ENCODE data around the gene GRM8.

Gene GRM8

DNA sequence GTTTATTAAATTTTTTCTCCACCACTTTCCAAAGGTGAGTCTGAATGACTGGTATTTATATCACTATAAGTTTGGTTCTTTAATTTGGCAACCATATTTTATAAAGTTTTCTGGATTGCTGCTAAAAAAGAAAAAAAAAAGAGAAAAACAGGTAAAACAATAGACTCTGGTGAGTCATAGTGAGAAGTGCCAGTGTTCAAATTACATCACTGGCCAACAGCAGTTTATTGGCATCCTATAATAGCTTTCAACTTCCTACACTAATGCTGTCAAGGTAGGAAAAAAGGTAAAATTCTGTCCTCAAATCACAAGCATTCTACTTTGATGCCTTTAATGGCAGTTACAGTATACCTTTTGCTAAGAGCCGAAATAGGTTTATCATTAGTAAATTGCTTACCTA lies 808.8 kb downstream of the GRM8 start:
- no peak for DNase-seq

DNA sequence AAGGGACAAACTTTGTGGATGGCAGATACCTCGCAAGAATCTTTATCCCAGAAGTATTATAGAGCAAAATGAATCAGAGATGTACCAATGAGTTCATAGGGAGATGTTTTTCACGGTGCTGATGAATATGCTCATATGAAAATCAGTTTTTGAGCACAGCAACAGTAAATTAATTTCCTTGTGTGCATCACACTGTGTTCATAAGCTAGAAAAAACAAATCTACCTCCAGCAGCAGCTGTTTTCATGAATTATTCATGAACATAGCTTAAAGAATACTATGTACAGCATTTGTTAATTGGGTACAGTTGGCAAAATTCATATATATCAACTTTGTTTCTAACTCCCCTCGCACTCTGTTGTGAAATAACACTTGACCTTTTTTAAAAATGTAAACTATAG lies 809.8 kb downstream of the GRM8 start:
- no peak overlapping the region for H3K4me3 ChIP-seq (ENCODE audit: low read depth, low read length)
- no peaks in the 10 kb centered on the region for H3K36me3 ChIP-seq
- TF ChIP-seq, protein P1, sequence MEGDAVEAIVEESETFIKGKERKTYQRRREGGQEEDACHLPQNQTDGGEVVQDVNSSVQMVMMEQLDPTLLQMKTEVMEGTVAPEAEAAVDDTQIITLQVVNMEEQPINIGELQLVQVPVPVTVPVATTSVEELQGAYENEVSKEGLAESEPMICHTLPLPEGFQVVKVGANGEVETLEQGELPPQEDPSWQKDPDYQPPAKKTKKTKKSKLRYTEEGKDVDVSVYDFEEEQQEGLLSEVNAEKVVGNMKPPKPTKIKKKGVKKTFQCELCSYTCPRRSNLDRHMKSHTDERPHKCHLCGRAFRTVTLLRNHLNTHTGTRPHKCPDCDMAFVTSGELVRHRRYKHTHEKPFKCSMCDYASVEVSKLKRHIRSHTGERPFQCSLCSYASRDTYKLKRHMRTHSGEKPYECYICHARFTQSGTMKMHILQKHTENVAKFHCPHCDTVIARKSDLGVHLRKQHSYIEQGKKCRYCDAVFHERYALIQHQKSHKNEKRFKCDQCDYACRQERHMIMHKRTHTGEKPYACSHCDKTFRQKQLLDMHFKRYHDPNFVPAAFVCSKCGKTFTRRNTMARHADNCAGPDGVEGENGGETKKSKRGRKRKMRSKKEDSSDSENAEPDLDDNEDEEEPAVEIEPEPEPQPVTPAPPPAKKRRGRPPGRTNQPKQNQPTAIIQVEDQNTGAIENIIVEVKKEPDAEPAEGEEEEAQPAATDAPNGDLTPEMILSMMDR (IDR thresholded peaks at IDR 0.05; ENCODE audit: low read depth, low read length) = no peak
- H3K9me3 ChIP-seq = no peaks in the 10 kb centered on the region
- H3K27me3 ChIP-seq = no peaks in the 10 kb centered on the region
- H3K4me1 ChIP-seq = no peaks in the 10 kb centered on the region
- DNase-seq = no peak

More for the DNA sequence above, 808.8 kb downstream of the GRM8 start:
- TF ChIP-seq, protein P1 (IDR thresholded peaks at IDR 0.05; ENCODE audit: low read depth, low read length) = no peak
- Histone ChIP-seq H3K9me3 (no peaks in the 10 kb centered on the region), H3K36me3 (no peaks in the 10 kb centered on the region), H3K4me1 (no peaks in the 10 kb centered on the region), H3K27me3 (no peaks in the 10 kb centered on the region), H3K4me3 (ENCODE audit: low read depth, low read length) (no peak overlapping the region)

DNA sequence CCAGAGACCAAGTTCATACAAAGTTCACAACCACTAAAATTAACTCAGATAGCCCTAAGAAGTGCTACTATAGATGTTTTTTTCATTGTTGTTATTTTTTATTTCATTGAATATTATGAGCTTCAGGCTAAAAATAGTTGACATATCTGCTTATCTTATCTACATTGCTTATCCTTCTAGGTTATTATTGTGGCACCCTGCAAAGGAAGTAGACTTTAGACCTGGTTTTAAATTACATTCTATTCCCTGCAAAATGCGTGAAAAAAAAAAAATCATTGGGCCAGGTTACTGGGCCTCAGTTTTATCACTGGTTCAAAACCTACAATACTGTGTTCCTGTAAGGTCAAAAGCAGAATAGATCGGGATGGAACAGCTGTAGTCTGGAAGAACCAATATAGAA lies 811.0 kb downstream of the GRM8 start:
- Histone ChIP-seq H3K27me3 (no peaks in the 10 kb centered on the region), H3K4me3 (ENCODE audit: low read depth, low read length) (no peak overlapping the region), H3K4me1 (no peaks in the 10 kb centered on the region), H3K36me3 (no peaks in the 10 kb centered on the region), H3K9me3 (no peaks in the 10 kb centered on the region)
- no peak for DNase-seq
- TF ChIP-seq, protein P1 (IDR thresholded peaks at IDR 0.05; ENCODE audit: low read depth, low read length) = no peak

DNA sequence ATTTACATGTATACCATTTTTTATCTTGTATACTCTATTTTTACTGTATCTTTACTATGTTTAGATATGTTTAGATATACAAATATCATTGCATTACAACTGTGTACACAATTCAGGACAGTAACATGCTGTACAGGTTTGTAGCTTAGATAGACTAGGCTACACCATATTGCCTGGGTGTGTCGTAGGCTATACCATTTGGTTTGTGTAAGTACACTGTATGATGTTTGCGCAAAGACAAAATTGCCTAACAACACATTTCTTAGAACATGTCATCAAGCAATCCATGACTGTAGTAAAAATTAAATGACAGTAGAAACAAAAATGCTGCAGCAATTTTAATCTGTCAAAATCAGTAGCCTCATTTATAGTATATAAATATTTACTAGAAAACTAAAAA lies 812.2 kb downstream of the GRM8 start:
- Histone ChIP-seq H3K4me1 (no peaks in the 10 kb centered on the region), H3K4me3 (ENCODE audit: low read depth, low read length) (no peak overlapping the region), H3K27me3 (no peaks in the 10 kb centered on the region), H3K36me3 (no peaks in the 10 kb centered on the region), H3K9me3 (no peaks in the 10 kb centered on the region)
- TF ChIP-seq, protein P1 (IDR thresholded peaks at IDR 0.05; ENCODE audit: low read depth, low read length) = no peak
- no peak for DNase-seq

DNA sequence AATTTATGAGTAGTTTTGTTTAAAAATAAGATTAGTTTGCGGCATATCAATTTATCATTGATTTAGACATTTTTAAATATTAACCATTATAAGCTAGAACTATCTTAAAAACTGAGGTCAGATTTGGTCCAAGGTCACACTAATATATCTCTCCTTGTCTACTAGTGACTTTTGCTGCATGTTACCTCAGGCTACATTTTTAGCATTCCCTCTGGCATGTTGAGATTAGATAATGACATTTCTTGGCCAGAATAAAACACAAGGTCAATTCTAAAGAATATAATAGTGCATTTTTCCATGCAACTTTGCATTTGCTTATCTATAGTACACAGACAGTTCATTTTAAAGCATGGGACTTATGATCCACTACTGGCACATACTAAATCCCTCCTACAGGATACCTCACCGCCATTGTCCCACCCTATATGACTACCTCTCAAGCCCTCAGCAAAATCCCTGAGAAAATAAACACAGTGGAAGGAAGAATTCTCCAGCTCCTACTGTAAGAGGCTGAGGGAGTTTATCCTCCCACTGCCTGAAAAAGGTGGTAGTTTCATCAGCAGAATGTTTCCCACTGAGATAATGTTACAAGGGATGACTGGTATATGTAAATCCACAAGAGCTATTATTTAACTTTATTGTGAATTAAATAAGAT lies 816.4 kb downstream of the GRM8 start:
- Histone ChIP-seq H3K4me1 (no peaks in the 10 kb centered on the region), H3K36me3 (no peaks in the 10 kb centered on the region), H3K4me3 (ENCODE audit: low read depth, low read length) (no peak overlapping the region), H3K27me3 (no peaks in the 10 kb centered on the region), H3K9me3 (no peaks in the 10 kb centered on the region)
- DNase-seq = no peak
- TF ChIP-seq, protein P1 (IDR thresholded peaks at IDR 0.05; ENCODE audit: low read depth, low read length) = no peak

DNA sequence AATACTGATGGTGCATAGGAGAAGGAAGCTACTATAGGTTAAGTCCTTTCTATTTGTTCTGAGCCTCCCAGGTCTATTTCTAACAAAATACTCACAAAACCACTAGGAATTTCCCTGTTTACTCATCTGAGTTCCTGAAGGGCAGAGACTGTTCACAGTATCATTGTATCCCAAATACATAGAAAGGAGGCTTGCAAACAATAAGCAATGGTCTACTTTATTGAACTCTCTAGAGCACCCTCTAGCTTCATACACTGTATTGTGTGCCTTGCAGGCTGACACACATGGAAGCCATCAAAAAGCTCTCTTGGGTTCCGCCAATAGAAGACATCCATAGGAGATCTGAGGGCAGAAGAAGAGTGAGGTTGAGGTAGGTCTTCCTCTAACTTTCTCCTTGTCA lies 826.1 kb downstream of the GRM8 start:
- H3K4me1 ChIP-seq = no peaks in the 10 kb centered on the region
- no peaks in the 10 kb centered on the region for H3K9me3 ChIP-seq
- TF ChIP-seq, protein P1 (IDR thresholded peaks at IDR 0.05; ENCODE audit: low read depth, low read length) = no peak
- no peaks in the 10 kb centered on the region for H3K27me3 ChIP-seq
- no peaks in the 10 kb centered on the region for H3K36me3 ChIP-seq
- DNase-seq = no peak
- no peak overlapping the region for H3K4me3 ChIP-seq (ENCODE audit: low read depth, low read length)

Measured in BE2C (cell line).